Middle frontal gyrus (tissue), 1 donor: ENCODE data around the gene TBKBP1.

Experiments
- DNase-seq: peaks from one replicate; pipeline ENCODE4 v3.0.0-alpha.2; 2015; ENCODE audit warnings: low spot score; ENCODE audit errors: extremely low spot score

Gene TBKBP1

DNA sequence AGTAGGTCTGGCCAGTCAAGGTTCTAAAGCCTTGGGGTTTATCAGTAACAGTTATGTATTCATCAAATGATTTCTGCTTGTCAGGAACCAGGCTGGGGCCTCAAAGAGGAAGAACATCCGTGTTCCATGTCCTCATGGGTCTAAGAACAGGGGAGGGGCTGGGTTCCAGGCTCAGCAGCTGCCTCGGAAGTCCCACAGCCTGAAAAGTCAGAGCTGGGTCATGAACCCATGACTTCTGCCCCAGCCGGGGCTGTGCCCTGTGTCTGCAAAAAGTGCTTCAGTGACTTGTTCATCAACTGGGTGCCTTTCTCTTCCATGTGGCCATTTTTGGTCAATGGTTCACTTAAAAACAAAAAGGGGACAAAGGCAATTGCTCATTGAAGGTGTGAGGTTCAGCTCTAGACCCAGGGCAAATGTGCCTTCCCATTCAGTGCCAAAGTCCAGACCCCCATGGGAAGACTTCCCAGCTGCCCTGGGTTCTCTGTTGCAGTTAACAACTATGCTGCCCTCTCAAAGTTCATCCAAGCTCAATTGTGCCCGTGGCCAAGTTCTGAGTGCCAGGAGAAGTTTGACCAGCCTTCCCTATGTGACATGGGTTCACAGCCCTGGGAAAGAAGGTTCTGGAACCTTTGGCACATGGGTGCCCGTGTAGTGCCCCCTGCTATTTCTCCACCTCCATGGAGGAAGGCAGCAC, 18.5 kb downstream of the TBKBP1 start:
- no peak for DNase-seq

DNA sequence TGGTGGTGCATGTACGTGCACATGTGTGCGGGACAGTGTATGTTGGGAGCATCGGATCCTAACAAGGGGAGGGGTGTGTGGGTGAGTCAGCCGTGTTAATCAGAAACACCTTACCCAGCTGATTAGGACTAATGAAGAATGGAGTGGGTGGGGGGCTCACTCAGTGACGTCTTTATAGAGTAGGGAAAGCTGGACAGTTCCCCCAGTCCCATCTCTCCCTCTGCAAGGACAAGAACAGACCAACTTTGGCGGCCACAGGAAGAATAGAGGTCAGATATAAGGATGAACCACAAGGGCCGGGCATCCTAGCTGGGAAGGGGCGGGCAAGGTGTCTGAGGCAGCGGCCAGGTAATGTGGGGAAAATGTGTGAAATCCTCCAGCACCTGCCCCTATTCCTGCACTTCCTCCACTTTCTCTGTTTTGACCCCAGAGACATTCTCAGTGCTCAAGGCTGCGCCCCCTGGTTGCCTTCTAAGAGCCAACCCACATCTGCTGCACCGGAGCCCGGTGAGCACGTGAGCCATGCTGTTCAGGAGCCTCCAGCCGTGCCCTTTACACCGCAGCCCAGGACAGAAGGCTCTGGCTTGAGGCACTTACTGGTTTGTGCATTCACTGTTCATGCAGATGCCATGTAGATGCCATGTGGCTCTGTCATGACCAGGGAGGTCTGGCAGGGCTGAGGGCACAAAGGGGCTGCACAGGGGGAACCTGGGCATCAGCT, 20.2 kb downstream of the TBKBP1 start:
- DNase-seq: no peak

DNA sequence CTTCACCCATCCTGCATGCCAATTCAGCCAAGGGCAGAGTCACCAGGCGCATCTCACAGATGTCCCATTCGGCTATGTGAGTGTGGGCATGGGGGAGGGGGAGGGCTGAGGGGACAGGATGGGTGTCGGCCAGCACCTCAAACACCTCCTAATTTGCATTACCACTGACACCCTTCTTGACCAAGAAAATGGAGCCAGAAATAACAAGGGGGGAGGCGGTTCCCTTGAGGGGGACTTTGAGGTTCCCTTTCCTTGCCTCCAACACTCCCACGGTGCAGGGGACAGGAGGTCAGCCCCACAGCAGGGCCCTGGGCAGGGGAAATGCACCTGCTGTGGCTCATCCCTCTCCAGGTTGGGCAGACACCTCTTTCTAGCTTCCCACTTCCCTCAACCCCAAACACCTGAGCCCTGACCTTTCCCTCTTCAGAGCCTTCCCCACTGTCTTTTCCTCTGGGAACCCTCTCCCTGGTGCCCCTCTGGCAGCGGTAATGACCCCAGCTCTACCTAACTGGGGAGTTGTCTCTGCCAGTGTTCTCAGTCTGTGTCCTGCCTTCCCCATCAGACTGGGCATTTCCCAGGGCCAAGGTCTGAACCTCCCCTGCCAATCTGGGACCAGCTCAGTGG, 20.9 kb downstream of the TBKBP1 start:
- DNase-seq: no peak

DNA sequence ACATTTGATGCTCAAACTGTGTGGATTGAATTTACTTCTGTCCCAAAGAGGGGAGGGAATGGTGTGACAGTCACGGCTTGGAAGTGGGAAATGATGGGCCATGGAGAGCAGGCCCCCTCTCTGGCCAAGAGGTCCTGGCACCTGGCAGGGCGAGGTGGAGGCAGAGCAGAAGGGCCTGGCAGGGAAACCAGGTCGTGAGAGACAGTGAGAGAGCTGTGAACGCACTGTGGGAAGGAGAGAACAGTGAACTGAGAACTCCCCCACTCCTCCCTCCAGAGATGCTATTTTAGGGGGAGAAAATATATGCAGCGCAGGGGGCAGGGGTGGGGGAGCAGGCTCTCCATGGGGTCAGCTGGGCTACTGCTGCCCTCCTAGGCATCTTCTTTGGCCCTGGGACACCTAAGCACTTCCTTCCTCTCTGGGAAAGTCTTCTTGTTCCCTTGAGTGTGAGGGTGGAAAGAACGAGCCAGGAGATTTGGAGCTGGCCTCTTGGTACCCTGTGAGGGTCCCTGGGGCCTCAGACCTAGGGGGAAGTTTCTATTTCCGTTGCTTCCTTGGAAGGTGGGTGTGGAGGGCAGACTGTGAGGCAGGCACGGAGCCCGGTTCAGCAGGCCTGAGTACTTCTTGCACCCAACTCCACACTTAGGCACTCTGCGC, 21.8 kb downstream of the TBKBP1 start:
- DNase-seq: no peak

DNA sequence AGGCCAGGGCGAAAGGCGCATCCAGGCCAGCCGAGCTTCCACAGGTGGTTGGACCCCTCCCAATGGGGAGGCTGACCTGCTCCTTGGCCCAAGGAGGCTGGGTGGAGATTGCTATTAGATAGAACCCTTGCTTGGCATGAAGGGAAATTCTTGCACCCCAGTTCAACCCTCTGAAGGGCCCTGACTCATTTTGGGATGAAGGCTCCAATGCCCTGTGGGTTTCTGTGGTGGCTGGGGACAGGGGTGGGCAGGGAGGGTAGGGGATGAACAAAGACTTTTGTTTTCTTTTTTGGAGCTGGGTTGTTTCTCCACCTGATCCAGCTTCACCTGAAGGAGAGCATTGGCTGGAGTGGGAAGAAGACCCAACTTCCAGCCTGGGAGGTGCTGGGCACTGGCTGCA, 22.4 kb downstream of the TBKBP1 start:
- no peak for DNase-seq

DNA sequence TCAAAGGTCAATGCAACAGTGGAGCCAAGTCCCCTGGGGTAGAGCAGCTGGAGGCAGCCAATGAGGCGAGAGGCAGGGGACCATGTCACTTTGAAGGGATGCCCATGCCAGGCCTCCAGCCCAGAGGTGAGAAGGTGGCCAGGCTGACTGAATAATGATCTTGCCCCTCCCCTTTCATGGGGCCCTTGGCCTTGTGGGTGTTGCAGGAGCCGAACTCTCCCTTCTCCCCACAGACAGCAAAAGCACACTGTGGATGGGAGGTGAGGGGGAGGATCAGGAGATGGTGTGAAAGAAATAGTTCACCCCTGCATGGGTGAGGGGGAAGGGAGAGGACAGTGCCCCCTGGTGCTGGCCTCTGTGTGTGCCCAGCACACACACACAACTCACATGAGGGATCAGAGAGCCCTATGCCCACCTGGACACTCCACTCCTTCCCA, 23.3 kb downstream of the TBKBP1 start:
- DNase-seq: no peak

DNA sequence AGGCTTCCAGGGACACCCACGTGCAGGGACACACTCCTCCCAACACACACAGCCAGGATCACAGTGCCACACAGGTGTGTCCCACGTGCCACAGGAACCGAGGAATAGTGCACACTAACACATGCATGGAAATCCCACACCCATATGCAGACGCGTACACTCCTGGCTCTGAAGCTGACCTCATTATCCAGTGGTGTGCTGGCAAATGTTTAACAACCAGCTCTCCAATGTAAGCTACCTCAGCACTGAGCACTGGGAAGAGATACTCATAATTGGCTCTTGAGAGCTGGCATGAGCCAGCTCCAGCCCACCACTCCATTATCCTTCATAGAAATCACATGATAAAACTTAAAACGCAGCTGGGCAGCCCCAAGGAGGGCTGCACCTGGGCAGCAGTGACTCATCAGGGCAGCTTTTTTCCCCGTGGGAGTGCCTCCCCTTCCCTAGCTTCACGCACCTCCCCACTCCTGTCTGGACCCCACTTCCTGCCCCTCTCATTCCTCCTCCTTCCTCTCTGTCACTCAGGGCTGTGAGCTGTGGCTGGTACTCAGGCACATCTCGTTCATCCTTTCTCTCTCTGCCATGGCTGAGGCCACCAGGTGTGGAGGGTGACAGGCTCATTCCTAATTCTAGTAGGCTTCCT, 24.1 kb downstream of the TBKBP1 start:
- DNase-seq: no peak

DNA sequence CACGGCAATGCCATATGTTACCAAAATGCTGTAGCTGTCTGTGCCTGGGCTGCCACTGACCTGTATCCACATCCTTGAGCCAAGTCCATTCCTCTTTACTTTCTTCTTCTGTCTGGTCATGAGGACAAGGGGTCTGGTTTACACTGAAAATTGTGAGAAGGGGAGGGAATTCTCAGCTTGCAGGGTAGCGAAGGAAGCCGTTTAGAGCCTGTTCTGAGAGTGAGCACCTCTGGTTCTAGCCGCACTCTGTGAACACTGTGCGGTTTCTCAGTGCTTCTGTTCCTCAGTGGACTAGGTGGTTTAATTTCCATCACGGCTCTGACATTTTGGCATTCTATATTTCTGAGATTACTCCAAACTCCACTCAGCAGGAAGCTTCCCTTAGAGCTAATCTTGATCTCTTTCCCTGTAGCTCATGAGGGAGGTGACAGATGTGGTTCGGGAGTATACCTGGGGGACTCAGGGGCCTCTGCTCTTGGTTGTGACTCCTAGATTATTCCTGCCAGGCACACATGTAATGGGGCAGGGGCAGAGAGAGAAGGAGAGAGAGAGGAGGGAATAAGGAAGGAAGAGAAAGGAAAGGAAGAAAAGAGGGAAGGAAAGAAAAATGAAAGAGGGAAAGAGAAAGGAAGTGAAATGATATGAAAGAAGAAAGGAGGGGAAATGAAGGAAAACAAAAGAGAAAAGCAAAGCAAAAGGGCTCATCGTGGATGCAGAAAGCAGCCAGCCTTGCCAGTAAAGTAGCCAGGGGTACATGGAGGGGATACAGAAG, 24.9 kb downstream of the TBKBP1 start:
- no peak for DNase-seq

DNA sequence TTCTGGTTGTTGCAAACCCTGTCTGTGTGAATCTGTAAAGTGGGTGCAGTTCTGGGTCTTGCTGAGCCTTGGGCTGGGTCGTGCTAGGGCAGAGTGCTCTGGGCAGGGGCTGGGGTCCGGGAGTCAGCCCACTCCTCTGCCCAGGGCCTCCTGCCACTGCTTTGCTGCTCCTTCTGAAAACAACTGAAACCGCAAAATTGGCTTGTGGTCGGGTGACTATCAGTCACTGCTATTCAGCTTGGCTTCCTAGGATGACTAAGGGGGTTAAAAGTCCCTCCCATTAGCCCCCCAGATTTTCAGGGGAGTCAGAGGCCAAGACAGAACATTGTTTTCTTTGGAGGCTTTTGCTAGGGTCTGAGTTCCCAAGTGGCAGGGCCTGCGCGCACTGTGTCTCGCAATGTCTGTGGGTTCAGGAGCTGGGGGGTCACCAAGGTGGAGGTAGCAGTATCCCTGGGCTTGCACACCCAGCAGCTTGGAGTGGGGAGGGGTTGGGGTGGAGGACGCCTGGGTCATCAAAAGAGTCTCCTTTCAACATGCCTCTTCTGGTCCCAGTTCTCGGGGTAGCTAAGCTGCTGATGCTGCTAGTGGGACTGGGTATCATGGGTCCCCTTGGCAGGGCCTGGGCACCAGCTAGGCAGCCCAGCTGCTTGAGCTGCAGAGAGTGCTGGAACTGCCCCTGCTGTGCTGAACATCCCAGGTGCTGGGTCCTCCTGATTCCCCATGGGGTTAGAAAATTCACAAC, 25.6 kb downstream of the TBKBP1 start:
- DNase-seq: no peak

DNA sequence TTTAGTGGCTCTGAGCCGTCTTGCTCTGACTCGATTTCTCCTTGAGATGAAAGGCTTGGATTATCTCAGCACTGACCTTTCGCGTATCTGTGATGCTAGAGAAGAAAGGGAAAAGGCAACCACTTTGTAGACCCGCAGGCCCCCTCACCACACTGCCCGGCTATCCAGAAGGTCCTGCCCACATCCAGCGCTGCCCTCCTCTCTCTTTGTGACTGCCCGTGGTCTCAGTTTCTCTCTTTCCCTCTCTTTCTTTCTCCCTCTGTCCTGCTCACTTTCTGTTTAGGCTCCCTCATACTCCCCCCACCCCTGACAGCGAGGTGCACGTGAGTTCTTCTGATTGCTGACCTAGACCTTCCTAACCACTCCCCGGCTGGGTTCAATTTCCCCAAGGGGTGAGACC, 26.2 kb downstream of the TBKBP1 start:
- DNase-seq: no peak

DNA sequence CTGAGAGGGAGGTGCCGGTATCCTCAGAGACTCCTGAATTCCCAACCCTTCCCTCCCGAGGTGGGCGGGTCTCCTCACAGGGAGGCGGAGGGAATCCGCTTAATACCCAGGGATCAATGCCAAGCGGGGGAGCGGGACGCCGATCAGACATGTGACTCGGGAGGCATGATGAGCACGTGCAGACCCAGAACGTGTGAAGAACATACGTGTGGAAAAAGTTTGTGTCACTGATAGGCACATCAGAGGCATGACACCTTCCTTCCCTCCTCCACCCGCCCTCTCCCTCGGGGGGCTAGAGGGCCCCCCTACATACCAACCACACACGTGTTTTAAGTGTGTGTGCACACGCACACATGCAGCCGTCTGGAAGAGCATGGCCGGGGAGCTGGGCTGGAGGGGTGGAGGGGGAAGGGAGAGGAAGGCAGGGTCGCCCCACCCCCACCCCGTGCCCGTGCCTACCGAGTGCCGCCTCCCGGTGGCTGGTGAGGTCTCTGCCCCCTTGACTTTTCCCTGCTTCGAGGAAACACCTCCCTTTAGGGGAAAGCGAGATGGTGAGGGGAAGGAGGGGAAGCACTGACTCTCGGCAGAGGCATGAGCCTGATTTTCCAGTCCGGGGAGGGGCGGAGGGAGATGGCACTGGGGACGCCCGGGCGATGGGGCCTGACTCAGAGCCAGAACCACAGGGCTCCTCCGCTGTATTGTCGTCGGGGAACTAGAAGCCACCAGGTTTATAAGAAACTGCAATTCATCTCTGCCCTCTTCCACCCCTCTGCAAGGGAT, 27.0 kb downstream of the TBKBP1 start:
- DNase-seq: no peak

DNA sequence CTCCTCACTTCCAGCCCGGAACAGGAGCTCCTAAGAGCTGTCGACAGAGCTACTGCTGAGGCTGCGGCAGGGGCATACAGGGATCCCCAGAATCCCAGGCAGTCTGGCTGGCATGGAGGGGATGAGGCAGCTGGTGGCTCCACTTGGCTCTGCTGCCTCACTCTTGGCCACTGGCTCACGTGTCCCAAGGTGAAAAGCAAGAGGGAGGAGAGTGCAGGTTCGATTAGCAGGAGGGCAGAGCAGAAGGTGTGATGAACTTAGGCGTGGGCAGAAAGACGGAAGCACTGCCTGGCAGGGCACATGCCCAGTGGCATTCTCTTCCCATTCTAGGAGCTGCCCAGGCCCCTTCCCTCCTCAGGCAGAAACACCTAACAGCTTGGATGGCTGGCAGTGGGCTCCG, 27.8 kb downstream of the TBKBP1 start:
- no peak for DNase-seq

DNA sequence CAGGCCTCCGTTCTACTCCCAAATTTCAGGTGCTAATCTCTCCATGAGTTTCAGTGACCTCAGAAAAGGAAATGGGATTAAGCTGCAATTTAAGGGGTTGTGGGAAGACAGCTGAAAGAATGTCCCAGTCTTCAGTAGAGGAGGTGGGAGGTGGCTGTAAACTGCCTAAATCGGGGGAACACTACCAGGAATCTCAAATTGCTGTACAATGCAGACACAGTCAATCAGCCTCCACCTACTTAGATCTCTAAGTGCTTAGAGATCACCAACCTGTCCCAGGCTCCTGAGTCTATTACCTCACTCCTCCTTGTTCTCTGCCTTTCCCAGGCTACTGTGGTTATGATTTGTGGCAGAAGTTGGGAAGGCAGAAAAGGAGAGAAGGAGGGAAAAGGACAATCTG, 30.7 kb downstream of the TBKBP1 start:
- no peak for DNase-seq

DNA sequence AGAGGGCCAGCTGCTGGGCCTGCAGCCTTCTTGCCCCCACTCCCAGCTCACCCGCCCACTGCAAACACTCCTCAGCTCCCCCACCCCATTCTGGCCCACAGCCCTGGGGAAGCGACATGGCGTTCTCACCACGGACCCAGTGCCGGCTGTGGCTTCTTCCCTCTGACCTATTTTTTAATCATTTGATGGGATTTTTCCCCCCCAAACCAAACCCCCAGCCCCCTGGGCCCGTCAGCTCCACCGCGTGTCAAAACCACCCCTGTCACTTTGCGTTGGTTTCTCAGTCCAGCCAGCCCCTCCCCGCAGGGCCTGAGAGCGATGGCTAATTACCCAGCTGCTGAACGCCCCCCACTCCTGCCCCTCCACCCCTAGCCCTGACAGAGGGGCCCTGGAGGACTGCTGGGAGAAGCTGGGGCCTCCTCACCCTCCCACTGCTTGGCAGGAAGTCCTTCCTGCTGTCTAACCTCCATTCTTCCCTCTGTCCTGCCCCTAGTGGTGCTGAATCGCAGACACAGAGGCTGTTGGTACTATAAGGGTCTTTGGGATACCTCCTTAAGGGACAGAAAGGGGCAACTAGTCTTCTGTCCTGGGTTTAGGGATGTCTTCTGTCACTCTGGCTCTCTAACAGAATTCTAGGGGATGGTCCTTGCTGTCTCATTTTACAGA, 31.6 kb downstream of the TBKBP1 start:
- no peak for DNase-seq

DNA sequence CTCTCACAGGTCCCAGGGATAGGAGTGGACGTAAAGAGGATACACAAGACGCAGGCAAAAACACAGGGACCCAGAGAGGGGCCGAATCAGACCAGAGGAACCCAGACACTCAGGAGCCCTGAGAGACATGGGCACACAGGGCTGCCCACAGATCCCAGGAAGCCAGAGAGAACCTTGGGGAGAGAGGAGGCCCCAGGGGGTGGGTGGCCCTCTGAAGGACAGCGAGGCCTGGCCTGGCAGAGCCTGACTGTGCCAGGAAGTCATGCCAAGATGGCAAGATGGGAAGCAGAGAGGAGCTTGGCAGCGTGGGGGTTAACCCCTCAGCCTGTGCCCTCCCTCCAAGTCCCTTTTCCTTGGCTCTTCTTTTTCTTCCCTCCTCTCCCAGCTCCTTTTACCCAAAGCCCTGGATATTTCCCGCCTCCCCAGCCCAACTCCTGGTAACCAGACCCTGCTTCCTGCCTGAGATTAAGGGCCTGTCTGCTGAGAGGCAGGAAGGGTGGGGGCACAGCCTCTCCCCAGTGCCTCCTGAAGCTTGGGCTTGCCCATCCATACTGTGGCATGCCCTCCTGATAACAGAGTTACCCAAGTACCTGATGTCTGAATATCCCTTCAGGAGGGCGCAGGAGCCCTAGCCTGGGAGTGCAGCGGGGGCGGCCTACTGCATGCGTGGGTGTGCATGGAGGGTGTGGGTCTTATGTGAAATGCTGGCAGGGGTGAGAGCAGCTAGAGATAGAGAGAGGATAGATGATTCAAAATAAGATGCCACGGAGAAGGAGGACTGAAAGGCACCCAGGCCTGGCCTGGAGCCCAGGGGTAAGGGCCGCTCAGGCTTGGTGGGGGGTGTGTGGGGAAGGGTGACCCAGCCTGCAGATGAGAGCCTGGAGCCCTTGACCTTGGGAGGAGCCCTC, 33.1 kb downstream of the TBKBP1 start:
- no peak for DNase-seq

DNA sequence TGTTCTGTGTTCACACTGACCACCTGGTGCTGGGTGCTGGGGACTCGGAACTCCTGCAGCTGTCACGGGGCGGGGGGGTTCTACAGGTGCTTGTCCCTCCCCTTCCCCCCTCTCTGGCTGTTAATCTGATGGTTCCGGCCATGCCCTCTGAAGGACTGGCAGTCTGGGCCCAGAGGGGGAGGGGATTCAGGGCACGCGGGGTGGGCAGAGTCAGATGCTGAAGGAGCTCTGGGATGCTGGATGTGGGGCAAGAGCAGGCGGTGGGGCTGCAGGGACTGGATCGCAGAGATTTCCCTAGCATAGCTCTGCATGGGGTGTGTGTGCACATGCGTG, 33.7 kb downstream of the TBKBP1 start:
- DNase-seq: no peak

DNA sequence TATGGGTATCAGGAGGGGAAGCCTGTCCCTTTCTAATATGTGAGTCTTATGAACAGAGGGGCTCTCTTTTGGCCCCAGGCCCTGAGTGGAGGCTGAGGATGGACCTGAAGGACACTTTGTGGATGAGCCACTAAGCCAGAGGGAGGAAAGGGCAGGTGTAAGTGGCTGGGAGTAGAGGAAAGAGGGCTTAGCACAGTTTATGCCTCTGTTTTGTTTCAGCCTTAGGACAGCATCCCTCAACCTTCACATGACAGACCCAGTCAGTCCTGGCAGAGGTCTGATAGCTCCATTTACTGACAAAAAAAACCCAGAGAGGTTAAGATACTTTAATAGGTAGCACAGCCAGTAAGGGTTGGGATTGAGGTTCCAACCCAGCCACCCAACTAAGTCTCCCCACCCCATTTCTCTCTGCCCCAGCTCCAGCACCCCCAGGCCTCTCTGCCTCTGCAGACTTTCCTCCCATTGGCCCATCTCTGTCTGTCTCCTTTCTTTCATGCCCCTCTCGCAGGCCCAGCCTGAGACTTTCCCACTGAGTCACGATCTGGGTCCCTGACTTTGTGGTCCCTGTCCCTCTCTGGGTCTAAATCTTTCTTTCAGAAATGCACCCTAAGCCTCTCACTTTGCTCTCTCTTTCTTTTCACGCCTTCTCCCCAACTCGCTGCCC, 34.4 kb downstream of the TBKBP1 start:
- DNase-seq: no peak
